ENCODE data around the gene ABHD15. TPM values are rescaled to one million over a fixed set of nuclear protein-coding genes. Genes with fewer than 3 reads are reported as not detected.

The ABHD15 gene
- 1 to 10 TPM; 6.8 to 7.6 (median 7.1) TPM for polyA plus RNA-seq (ENCODE audit: insufficient read length in 3 of 3)

GRCh38 chr17:29566473-29567303, at the start of gene ABHD15:
ABHD15 (minus strand) TSS chr17:29567037; CDS start chr17:29566966, 71 bp downstream.
- DNase-seq (ENCODE audit: low read depth in 3 of 3, low spot score in 2 of 3) = no peak

GRCh38 chr17:29615492-29616299, 48.9 kb upstream of the ABHD15 start:
- DNase-seq (ENCODE audit: low read depth in 3 of 3, low spot score in 2 of 3) = no peak

GRCh38 chr17:29615048-29615385, 48.2 kb upstream of the ABHD15 start:
- DNase-seq (ENCODE audit: low read depth in 3 of 3, low spot score in 2 of 3) = no peak

GRCh38 chr17:29614349-29615047, 47.7 kb upstream of the ABHD15 start:
- no peak for DNase-seq (ENCODE audit: low read depth in 3 of 3, low spot score in 2 of 3)

- no peak for DNase-seq (ENCODE audit: low read depth in 3 of 3, low spot score in 2 of 3)
These were observed 47.0 kb upstream of the ABHD15 start for GRCh38 chr17:29613856-29614255.

GRCh38 chr17:29613352-29613837, 46.6 kb upstream of the ABHD15 start:
- peak in 2 of 3 donors; percentile 83 to 84 for DNase-seq (ENCODE audit: low read depth in 3 of 3, low spot score in 2 of 3)

GRCh38 chr17:29612404-29613280, 45.8 kb upstream of the ABHD15 start:
- no peak for DNase-seq (ENCODE audit: low read depth in 3 of 3, low spot score in 2 of 3)

GRCh38 chr17:29612094-29612403, 45.2 kb upstream of the ABHD15 start:
- no peak for DNase-seq (ENCODE audit: low read depth in 3 of 3, low spot score in 2 of 3)

- no peak for DNase-seq (ENCODE audit: low read depth in 3 of 3, low spot score in 2 of 3)
These were observed 44.7 kb upstream of the ABHD15 start for GRCh38 chr17:29611351-29612093.

- DNase-seq (ENCODE audit: low read depth in 3 of 3, low spot score in 2 of 3) = no peak
These were observed 43.6 kb upstream of the ABHD15 start for GRCh38 chr17:29610395-29610794.

- no peak for DNase-seq (ENCODE audit: low read depth in 3 of 3, low spot score in 2 of 3)
These were observed 42.1 kb upstream of the ABHD15 start for GRCh38 chr17:29608986-29609385.

GRCh38 chr17:29607557-29608195, 40.8 kb upstream of the ABHD15 start:
- no peak for DNase-seq (ENCODE audit: low read depth in 3 of 3, low spot score in 2 of 3)

GRCh38 chr17:29603109-29603674, 36.4 kb upstream of the ABHD15 start:
- DNase-seq (ENCODE audit: low read depth in 3 of 3, low spot score in 2 of 3) = no peak

GRCh38 chr17:29597361-29598172, 30.7 kb upstream of the ABHD15 start:
- no peak for DNase-seq (ENCODE audit: low read depth in 3 of 3, low spot score in 2 of 3)

GRCh38 chr17:29596811-29597210, 30.0 kb upstream of the ABHD15 start:
- DNase-seq (ENCODE audit: low read depth in 3 of 3, low spot score in 2 of 3) = no peak

GRCh38 chr17:29595943-29596774, 29.3 kb upstream of the ABHD15 start:
- DNase-seq (ENCODE audit: low read depth in 3 of 3, low spot score in 2 of 3) = no peak
